LNCaP clone FGC (cell line): ENCODE results near the gene DENND4A.

Experiments
- DNase-seq: peaks from one replicate; pipeline ENCODE4 v3.0.0-alpha.2; 2011; ENCODE audit warnings: low read depth
- H3K4me3 ChIP-seq: 2 replicates; pipeline ENCODE4 v1.5.1; 2011; ENCODE audit warnings: mild to moderate bottlenecking, low read depth, low read length, control low read depth
- TF ChIP-seq, protein P1 (sequence below): IDR thresholded peaks from 2 replicates; pipeline ENCODE4 v1.5.1; 2012; ENCODE audit warnings: mild to moderate bottlenecking; ENCODE audit not compliant: control insufficient read depth, insufficient read depth; ENCODE audit errors: extremely low read depth

DENND4A gene

GRCh38 chr15:65806397-65806796 is 14.3 kb upstream of the DENND4A start:
- no peak overlapping the region for H3K4me3 ChIP-seq
- TF ChIP-seq, protein P1, sequence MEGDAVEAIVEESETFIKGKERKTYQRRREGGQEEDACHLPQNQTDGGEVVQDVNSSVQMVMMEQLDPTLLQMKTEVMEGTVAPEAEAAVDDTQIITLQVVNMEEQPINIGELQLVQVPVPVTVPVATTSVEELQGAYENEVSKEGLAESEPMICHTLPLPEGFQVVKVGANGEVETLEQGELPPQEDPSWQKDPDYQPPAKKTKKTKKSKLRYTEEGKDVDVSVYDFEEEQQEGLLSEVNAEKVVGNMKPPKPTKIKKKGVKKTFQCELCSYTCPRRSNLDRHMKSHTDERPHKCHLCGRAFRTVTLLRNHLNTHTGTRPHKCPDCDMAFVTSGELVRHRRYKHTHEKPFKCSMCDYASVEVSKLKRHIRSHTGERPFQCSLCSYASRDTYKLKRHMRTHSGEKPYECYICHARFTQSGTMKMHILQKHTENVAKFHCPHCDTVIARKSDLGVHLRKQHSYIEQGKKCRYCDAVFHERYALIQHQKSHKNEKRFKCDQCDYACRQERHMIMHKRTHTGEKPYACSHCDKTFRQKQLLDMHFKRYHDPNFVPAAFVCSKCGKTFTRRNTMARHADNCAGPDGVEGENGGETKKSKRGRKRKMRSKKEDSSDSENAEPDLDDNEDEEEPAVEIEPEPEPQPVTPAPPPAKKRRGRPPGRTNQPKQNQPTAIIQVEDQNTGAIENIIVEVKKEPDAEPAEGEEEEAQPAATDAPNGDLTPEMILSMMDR: no peak
- no peak for DNase-seq

DNA sequence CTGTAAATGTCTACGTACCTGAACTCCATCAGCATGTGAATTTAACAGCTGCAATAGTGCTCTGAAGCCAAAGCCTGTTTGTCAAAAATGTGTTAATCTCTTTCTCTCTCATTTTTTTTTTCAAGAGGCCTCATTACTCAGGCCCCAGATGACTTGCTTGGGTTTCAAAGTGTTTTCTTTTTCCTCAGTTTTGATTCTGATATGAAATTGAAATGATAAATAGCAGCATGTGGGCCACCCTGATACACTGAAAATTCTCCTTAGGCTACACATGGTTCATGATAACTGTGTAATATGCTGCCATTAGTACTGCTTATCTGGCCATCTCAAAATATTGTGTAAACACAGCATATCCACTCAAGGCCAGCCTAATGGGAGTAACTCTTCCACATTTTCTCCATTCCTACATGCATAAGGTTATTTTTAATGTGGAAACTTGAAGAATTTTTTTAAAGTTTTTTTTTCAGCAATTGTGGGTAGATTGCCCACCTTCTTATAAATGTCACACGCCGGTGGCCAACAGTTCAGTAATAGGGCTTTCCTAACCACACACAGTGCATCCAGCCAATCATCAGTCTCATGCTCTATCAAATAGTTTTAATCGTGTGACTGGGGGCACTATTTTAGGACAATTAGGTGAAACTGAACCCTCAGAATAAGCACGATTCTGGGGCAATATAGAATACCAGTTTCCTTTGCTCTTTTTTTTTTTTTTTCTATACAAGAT is 13.1 kb upstream of the DENND4A start:
- TF ChIP-seq, protein P1: no peak
- no peak overlapping the region for H3K4me3 ChIP-seq
- no peak for DNase-seq

DNA sequence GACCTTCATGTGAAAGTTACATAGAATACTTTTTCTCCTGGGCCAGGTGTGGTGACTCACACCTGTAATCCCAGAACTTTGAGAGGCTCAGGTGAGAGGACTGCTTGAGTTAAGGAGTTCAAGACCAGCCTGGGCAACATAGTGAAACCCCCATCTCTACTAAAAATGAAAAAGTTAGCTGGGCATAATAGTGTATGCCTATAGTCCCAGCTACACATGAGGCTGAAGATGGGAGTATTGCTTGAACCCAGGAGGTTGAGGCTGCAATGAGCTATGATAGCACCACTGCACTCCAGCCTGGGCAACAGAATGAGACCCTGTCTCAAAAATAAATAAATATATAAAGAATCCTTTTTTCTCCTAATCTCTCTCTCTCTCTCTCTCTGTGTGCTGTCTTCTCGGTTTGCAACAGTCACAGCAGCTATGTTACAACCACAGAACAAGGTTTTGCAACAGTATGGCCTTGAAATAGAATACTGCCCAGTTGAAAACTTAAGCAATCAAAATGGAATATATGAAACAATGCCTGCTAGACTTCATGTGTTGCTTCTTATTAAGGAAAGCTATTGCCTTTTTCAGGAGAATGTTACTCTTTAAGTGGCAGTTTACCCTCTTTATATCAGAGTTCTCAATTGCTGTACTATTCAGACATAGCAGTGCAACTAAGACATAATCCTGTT is 12.3 kb upstream of the DENND4A start:
- DNase-seq: no peak
- TF ChIP-seq, protein P1: no peak
- H3K4me3 ChIP-seq: no peak overlapping the region

- TF ChIP-seq, protein P1: no peak
Measured at GRCh38 chr15:65801229-65801805, 9.2 kb upstream of the DENND4A start.

GRCh38 chr15:65796610-65797078 is 4.6 kb upstream of the DENND4A start:
- no peak overlapping the region for H3K4me3 ChIP-seq
- no peak for DNase-seq
- TF ChIP-seq, protein P1: no peak

More at GRCh38 chr15:65801229-65801805, 9.2 kb upstream of the DENND4A start:
- no peak for DNase-seq
- H3K4me3 ChIP-seq: no peak overlapping the region

DNA sequence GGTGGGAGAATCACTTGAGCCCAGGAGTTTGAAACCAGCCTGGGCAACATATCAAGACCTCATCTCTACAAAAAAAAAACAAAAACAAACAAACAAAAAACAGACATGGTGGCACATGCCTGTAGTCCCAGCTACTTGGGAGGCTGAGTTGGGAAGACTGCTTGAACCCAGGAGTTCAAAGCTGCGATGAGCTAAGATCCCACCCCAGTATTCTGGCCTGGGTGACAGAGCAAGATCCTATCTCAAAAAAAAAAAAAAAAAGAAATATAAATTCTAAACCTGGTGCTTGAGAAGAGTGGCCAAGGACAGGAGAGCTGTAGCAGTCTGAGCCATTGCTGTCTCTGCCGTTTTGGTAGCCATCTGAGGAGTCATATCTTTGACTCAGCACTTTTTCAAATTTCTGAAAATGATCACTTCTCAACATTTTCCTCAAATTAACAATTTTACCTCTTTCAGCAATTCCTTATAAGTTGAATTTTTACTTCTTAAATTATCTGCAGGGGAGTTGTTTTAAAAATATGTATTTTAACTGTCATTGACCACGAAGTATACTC is 3.6 kb upstream of the DENND4A start:
- TF ChIP-seq, protein P1: no peak
- DNase-seq: no peak
- no peak overlapping the region for H3K4me3 ChIP-seq
